Sciatic nerve (tissue), 2 donors: ENCODE results near the gene PLOD2. TPM values are rescaled to one million over a fixed set of nuclear protein-coding genes. Genes with fewer than 3 reads are reported as not detected.

Source experiments
- ATAC-seq: fragments of 200-7000 bp; cut with Tn5 transposase; one replicate; pipeline ENCODE4 v1.9.1; 2020; ENCODE audit warnings: mild to moderate bottlenecking, moderate library complexity
- DNase-seq: peaks from one replicate; pipeline ENCODE4 v3.0.0-alpha.2; 2020; ENCODE audit warnings: low spot score
- intact Hi-C: fragments of 100-400 bp; cut with DNase I; formaldehyde crosslinking; loops from one replicate; pipeline ENCODE4 v1.14.2; 2022
- total RNA-seq: library from RNA; stranded (reverse); fragmentation: NEBNext Ultra II Directional; extraction: Animal tissue kit (Norgen Biotek cat#: 25700); gene quantifications from one replicate; pipeline ENCODE4 v1.2.1, GENCODE V29; 2021
- donor health status: DM: no; HTN: no; CAD: no.
- donor health status: DM: no; HTN: no; CAD: no.

Gene PLOD2
- total RNA-seq, 1 donor from 2014 or later = 37.2 TPM

- ATAC-seq (no peak), DNase-seq (no peak)
- intact Hi-C loops = no loop called here
Measured at GRCh38 chr3:146072061-146072460, 88.9 kb downstream of the PLOD2 start.

GRCh38 chr3:146071632-146072031, 89.4 kb downstream of the PLOD2 start:
- peak; percentile 42 for ATAC-seq
- DNase-seq = no peak
- intact Hi-C loops = no loop called here

GRCh38 chr3:146067048-146067447, 93.9 kb downstream of the PLOD2 start:
- no peak for ATAC-seq
- intact Hi-C loops = loop anchor here (5.0 kb wide), 1 partner anchor 125 kb away; no protein-coding TSS in a partner anchor
- no peak for DNase-seq

- DNase-seq = no peak
- intact Hi-C loops = loop anchor here (5.0 kb wide), 1 partner anchor 127 kb away; no protein-coding TSS in a partner anchor
- no peak for ATAC-seq
Measured at GRCh38 chr3:146065573-146066006, 95.4 kb downstream of the PLOD2 start.

GRCh38 chr3:146058241-146058640, 102.7 kb downstream of the PLOD2 start:
- ATAC-seq (no peak), DNase-seq (no peak)
- intact Hi-C loops = no loop called here

- DNase-seq = no peak
- ATAC-seq = peak; percentile 89
Measured at GRCh38 chr3:146052791-146053310, 108.1 kb downstream of the PLOD2 start.

GRCh38 chr3:146052056-146052790, 108.8 kb downstream of the PLOD2 start:
- intact Hi-C loops = no loop called here
- DNase-seq = no peak
- ATAC-seq = peak; percentile 92

More at GRCh38 chr3:146052791-146053310, 108.1 kb downstream of the PLOD2 start:
- intact Hi-C loops = no loop called here

GRCh38 chr3:146050691-146051090, 110.3 kb downstream of the PLOD2 start:
- DNase-seq (no peak), ATAC-seq (no peak)
- intact Hi-C loops = no loop called here

GRCh38 chr3:146047485-146047884, 113.5 kb downstream of the PLOD2 start:
- no peak for DNase-seq
- intact Hi-C loops = no loop called here
- ATAC-seq = no peak

GRCh38 chr3:146044046-146044445, 116.9 kb downstream of the PLOD2 start:
- ATAC-seq (no peak), DNase-seq (no peak)
- intact Hi-C loops = no loop called here

- DNase-seq (no peak), ATAC-seq (no peak)
- intact Hi-C loops = no loop called here
Measured at GRCh38 chr3:146040630-146041029, 120.4 kb downstream of the PLOD2 start.

- ATAC-seq (no peak), DNase-seq (no peak)
- intact Hi-C loops = no loop called here
Measured at GRCh38 chr3:146037697-146038096, 123.3 kb downstream of the PLOD2 start.

- DNase-seq (no peak), ATAC-seq (no peak)
- intact Hi-C loops = no loop called here
Measured at GRCh38 chr3:146036281-146036680, 124.7 kb downstream of the PLOD2 start.

- ATAC-seq (no peak), DNase-seq (no peak)
- intact Hi-C loops = no loop called here
Measured at GRCh38 chr3:146035366-146035765, 125.6 kb downstream of the PLOD2 start.

GRCh38 chr3:146033950-146034349, 127.0 kb downstream of the PLOD2 start:
- DNase-seq (no peak), ATAC-seq (no peak)
- intact Hi-C loops = no loop called here

GRCh38 chr3:146026547-146026946, 134.4 kb downstream of the PLOD2 start:
- intact Hi-C loops = no loop called here
- ATAC-seq = no peak

GRCh38 chr3:146024260-146024659, 136.7 kb downstream of the PLOD2 start:
- intact Hi-C loops = no loop called here
- ATAC-seq (no peak), DNase-seq (no peak)

More at GRCh38 chr3:146026547-146026946, 134.4 kb downstream of the PLOD2 start:
- DNase-seq = no peak

GRCh38 chr3:146020969-146021368, 140.0 kb downstream of the PLOD2 start:
- ATAC-seq = no peak
- intact Hi-C loops = no loop called here
- DNase-seq = no peak

GRCh38 chr3:146019508-146019907, 141.5 kb downstream of the PLOD2 start:
- intact Hi-C loops = no loop called here
- DNase-seq = no peak
- ATAC-seq = no peak
